Astrocyte of the cerebellum (primary cell): Measurements from ENCODE around the gene KRTAP5-2.
A peak's percentile ranks its signal among the peaks of the same experiment; 100 is the strongest.

Experiments used
- DNase-seq: peaks from one replicate; pipeline ENCODE4 v3.0.0-alpha.2; 2011; ENCODE audit warnings: low read depth
- H3K4me3 ChIP-seq: 2 replicates; pipeline ENCODE4 v1.5.1; 2011; ENCODE audit warnings: mild to moderate bottlenecking, low read depth, low read length, moderate library complexity
- in situ Hi-C: cut with HindIII; loops from 2 replicates; pipeline ENCODE4 v1.10.0; 2017; ENCODE audit warnings: low sequenced_read_pairs
- TF ChIP-seq, protein P1 (sequence below): IDR thresholded peaks from 2 replicates; pipeline ENCODE4 v1.5.1; 2012; ENCODE audit warnings: low read length, low read depth, moderate library complexity, mild to moderate bottlenecking; ENCODE audit errors: missing control alignments

Gene KRTAP5-2

DNA sequence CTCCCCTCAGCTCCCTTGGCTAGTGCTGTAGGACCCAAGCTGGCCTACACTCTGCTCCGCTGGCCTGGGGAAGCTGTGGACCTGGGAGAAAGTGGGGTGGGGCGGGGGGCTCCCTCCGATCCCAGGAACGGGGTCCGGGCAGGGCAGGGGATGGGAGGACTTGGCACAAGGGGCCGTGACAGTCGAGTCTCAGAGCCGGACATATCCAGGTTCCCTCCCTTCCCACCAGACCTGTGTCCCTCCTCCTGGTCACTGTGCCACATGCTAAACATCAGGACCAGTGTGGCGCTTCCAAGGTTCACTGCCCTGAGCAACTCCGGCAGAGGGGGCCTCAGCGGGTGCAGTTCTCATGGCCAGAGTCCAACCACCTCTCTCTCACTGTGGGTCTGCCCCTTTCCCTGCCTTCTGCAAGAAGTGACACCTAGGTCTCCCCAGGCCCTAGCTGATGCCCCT is 28.1 kb downstream of the KRTAP5-2 start:
- TF ChIP-seq, protein P1, sequence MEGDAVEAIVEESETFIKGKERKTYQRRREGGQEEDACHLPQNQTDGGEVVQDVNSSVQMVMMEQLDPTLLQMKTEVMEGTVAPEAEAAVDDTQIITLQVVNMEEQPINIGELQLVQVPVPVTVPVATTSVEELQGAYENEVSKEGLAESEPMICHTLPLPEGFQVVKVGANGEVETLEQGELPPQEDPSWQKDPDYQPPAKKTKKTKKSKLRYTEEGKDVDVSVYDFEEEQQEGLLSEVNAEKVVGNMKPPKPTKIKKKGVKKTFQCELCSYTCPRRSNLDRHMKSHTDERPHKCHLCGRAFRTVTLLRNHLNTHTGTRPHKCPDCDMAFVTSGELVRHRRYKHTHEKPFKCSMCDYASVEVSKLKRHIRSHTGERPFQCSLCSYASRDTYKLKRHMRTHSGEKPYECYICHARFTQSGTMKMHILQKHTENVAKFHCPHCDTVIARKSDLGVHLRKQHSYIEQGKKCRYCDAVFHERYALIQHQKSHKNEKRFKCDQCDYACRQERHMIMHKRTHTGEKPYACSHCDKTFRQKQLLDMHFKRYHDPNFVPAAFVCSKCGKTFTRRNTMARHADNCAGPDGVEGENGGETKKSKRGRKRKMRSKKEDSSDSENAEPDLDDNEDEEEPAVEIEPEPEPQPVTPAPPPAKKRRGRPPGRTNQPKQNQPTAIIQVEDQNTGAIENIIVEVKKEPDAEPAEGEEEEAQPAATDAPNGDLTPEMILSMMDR = no peak
- in situ Hi-C loops = no loop called here
- no peak overlapping the region for H3K4me3 ChIP-seq
- DNase-seq = no peak

DNA sequence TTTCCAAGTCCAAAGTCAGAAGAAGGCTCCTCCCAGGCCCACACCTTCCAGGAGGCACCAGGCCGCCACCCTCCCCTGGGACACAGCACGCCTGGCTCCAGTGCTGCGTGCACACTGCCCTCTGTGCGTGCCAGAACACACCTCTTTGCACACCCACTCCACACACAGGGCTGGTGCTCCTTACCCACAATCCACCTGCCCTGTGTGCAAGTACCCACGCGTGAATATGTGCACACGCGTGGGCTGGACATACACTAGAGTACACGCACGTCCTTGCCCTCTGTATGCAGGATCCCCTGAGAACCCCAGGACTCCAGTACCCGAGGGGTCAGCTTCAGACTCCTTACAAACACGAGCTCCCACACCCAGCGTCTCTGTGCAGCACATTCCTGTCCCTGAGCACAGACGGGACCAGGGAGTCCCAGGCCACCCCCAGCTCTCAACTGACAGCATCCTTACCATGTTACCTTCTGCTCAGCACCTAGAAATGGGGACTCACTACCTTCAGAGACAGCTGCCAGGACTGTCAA is 28.8 kb downstream of the KRTAP5-2 start:
- H3K4me3 ChIP-seq = no peak overlapping the region

DNA sequence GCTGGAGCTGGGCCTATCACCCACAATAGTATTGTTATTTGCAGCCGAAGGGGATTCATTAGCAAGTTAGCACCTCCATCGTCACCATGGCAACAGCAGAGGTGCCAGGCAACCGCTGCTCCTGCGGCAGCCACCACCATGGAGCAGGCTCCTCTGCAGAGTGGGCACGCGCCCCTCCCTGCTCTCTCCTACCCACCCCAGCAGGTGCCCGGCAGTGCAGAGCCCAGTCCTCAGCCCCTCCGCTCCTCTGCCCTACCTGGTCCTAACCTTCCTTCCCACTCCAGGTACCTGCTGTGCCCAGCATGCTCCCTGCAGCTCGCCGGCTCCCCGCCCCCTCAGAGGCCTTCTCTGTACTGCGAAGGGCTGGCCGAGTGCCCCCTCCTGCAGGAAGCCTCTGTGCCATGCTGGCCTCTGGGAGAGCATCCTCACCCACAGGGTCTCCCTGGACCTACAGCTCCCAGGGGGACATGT is 29.6 kb downstream of the KRTAP5-2 start:
- in situ Hi-C loops = no loop called here
- TF ChIP-seq, protein P1 = no peak
- no peak for DNase-seq
- no peak overlapping the region for H3K4me3 ChIP-seq

More for the DNA sequence above, 28.8 kb downstream of the KRTAP5-2 start:
- TF ChIP-seq, protein P1 = no peak
- in situ Hi-C loops = no loop called here
- DNase-seq = no peak

DNA sequence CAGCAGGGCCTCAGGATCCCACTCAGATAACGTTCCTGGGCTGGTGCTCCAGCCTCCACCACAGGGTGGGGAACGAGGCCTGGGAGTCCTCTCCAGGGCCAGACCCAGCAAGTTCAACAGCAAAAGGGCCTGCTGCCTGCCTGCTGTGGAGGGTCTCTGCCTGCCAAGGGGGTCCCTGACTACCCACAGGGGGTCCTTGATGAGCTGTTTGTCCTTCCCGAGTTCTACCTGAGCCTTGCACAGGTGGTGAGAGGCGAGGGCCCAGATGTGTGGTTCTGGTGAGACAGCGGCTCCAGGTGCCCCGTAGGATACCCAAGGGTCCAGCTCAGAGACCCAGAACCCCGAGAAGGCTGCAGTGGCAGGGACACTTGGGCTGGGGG is 30.4 kb downstream of the KRTAP5-2 start:
- in situ Hi-C loops = no loop called here
- TF ChIP-seq, protein P1 = no peak
- no peak overlapping the region for H3K4me3 ChIP-seq
- DNase-seq = no peak

DNA sequence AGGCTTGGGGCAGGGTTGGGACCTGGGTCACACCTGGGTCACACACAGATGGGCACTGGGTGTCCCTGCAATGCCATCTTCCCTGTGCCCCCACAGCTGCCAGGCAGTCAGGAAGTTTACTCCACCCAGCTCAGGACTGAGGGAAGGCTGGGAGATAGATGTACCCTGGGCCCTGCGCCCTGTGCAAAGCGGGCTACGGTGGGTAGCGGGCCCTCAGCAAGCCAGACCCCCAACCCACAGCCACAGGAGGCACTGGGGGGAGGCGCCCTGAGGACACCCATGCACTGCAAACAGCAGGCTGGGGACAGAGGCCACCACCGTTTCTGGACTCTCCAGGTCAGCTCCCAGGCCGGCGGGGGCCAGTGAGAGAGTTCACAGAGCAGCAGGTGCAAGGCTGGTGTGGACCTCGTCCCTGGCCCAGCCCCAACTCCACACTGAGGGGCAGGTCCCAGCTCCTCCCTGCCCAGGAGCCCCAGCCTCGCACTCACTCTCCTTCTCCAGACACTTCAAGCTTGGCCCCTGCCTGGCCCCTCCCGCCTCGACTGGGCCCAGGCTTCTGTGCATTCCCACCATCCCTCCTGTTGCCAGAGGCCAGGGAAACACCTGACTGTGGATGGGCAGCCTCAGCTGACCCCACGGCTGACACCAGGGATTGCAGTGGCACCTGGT is 30.9 kb downstream of the KRTAP5-2 start:
- DNase-seq = no peak
- H3K4me3 ChIP-seq = no peak overlapping the region

DNA sequence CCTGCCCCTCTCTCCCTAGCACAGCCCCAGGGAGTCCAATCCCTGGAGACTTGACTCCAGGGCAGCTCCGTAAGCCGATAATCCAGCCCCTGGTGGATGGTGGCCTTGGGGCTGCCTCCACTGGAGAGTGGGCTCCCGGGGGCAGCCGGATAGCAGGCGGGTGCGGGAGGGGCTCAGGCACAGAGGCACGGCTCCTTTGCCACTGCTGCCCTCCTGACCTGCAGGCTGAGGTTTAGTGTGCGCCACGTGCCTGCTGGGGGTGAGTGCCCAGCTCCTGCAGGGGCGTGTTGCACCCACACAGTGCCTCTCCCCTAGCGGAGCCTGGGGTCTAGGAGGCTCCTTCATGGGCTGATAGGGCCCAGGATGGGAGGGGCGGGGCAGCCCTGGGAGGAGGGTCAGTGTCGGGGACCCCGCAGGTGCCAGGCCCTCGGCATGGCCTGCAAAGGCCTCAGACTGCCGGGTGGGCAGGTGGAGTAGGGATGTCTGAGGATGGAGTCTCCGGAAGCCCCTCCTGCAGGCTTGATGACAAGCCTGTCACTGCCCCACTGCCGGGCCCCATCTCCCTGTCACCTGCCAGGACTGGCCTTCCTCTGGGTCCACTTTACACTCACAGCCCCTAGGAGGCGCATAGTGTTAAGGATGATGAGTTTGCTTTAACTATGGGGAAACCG is 31.6 kb downstream of the KRTAP5-2 start:
- no peak overlapping the region for H3K4me3 ChIP-seq
- DNase-seq = no peak
- TF ChIP-seq, protein P1 = peak; percentile 21
- in situ Hi-C loops = no loop called here

More for the DNA sequence above, 30.9 kb downstream of the KRTAP5-2 start:
- in situ Hi-C loops = no loop called here
- TF ChIP-seq, protein P1 = no peak
